ENCODE measurements around the gene TMEM184B. TPM values are rescaled to one million over a fixed set of nuclear protein-coding genes. Genes with fewer than 3 reads are reported as not detected.

The TMEM184B gene
- total RNA-seq, 1 experiment from 2014 or later = 54.2 TPM

- ATAC-seq = no peak
- no peaks in the 10 kb centered on the region for H3K9me3 ChIP-seq (ENCODE audit: control insufficient read depth, insufficient read depth, low read depth, low read length)
- CTCF ChIA-PET = no interaction called here
- no TSS peak for BruUV-seq (replicated peaks)
- H3K27me3 ChIP-seq (ENCODE audit: control insufficient read depth, insufficient read depth, low read length) = no peaks in the 10 kb centered on the region
- intact Hi-C loops (cut with micrococcal nuclease; ENCODE audit: unreplicated experiment) (no loop called here), in situ Hi-C loops (cut with HindIII; ENCODE audit: low pct_unique_long_range_greater_than_20kb, low sequenced_read_pairs) (no loop called here)
- H3K4me1 ChIP-seq (ENCODE audit: control insufficient read depth, insufficient read depth, low read length) = peaks cover 25% of the 10 kb centered on the region
- no peaks in the 10 kb centered on the region for H3K36me3 ChIP-seq (ENCODE audit: control insufficient read depth, insufficient read depth, low read length)
- no peak overlapping the region for H3K4me3 ChIP-seq (ENCODE audit: low read depth in 2 of 2, low read length in 2 of 2)
- no peak for TF ChIP-seq TCF7L2 (IDR thresholded peaks at IDR 0.05; ENCODE audit: low read depth, low read length)
- TF ChIP-seq POLR2AphosphoS5 (IDR thresholded peaks at IDR 0.05; ENCODE audit: low read depth, low read length) = no peak
- no peak for TF ChIP-seq REST (IDR thresholded peaks at IDR 0.05; ENCODE audit: insufficient read depth in 1 of 2, low read depth in 2 of 2, low read length in 1 of 2)
- no peak for DNase-seq (ENCODE audit: low read depth, low spot score)
- H3K27ac ChIP-seq (ENCODE audit: low read length) = no peak overlapping the region
- POLR2A ChIA-PET = no interaction called here
These were observed 57.4 kb downstream of the TMEM184B start for GRCh38 chr22:38215156-38216038.

- Histone ChIP-seq H3K36me3 (ENCODE audit: control insufficient read depth, insufficient read depth, low read length) (no peaks in the 10 kb centered on the region), H3K27me3 (ENCODE audit: control insufficient read depth, insufficient read depth, low read length) (no peaks in the 10 kb centered on the region), H3K9me3 (ENCODE audit: control insufficient read depth, insufficient read depth, low read depth, low read length) (no peaks in the 10 kb centered on the region), H3K4me3 (ENCODE audit: low read depth in 2 of 2, low read length in 2 of 2) (no peak overlapping the region), H3K27ac (ENCODE audit: low read length) (no peak overlapping the region), H3K4me1 (ENCODE audit: control insufficient read depth, insufficient read depth, low read length) (peaks cover 19% of the 10 kb centered on the region)
- in situ Hi-C loops (cut with HindIII; ENCODE audit: low pct_unique_long_range_greater_than_20kb, low sequenced_read_pairs) (no loop called here), intact Hi-C loops (cut with micrococcal nuclease; ENCODE audit: unreplicated experiment) (no loop called here)
- DNase-seq (ENCODE audit: low read depth, low spot score) = no peak
- ATAC-seq = no peak
- ChIA-PET CTCF (no interaction called here), POLR2A (no interaction called here)
- TF ChIP-seq SIN3A (IDR thresholded peaks at IDR 0.05; ENCODE audit: borderline replicate concordance, insufficient read depth, low read depth, low read length) (no peak), POLR2AphosphoS5 (IDR thresholded peaks at IDR 0.05; ENCODE audit: low read depth, low read length) (no peak), TCF7L2 (IDR thresholded peaks at IDR 0.05; ENCODE audit: low read depth, low read length) (no peak)
- BruUV-seq (replicated peaks) = no TSS peak
These were observed 58.3 kb downstream of the TMEM184B start for GRCh38 chr22:38214302-38215056.

GRCh38 chr22:38213990-38214301 lies 58.9 kb downstream of the TMEM184B start:
- H3K4me3 ChIP-seq (ENCODE audit: low read depth in 2 of 2, low read length in 2 of 2) = no peak overlapping the region
- ATAC-seq = no peak
- no peak for DNase-seq (ENCODE audit: low read depth, low spot score)
- POLR2A ChIA-PET = no interaction called here
- TF ChIP-seq REST (IDR thresholded peaks at IDR 0.05; ENCODE audit: insufficient read depth in 1 of 2, low read depth in 2 of 2, low read length in 1 of 2) (no peak), CTCF (IDR thresholded peaks at IDR 0.05) (no peak), TCF7L2 (IDR thresholded peaks at IDR 0.05; ENCODE audit: low read depth, low read length) (no peak), SIN3A (IDR thresholded peaks at IDR 0.05; ENCODE audit: borderline replicate concordance, insufficient read depth, low read depth, low read length) (no peak), POLR2AphosphoS5 (IDR thresholded peaks at IDR 0.05; ENCODE audit: low read depth, low read length) (no peak)
- no TSS peak for BruUV-seq (replicated peaks)
- no peaks in the 10 kb centered on the region for H3K9me3 ChIP-seq (ENCODE audit: control insufficient read depth, insufficient read depth, low read depth, low read length)
- CTCF ChIA-PET = no interaction called here
- intact Hi-C loops (cut with micrococcal nuclease; ENCODE audit: unreplicated experiment) (no loop called here), in situ Hi-C loops (cut with HindIII; ENCODE audit: low pct_unique_long_range_greater_than_20kb, low sequenced_read_pairs) (no loop called here)
- H3K4me1 ChIP-seq (ENCODE audit: control insufficient read depth, insufficient read depth, low read length) = peaks cover 13% of the 10 kb centered on the region
- H3K27me3 ChIP-seq (ENCODE audit: control insufficient read depth, insufficient read depth, low read length) = no peaks in the 10 kb centered on the region
- no peaks in the 10 kb centered on the region for H3K36me3 ChIP-seq (ENCODE audit: control insufficient read depth, insufficient read depth, low read length)
- H3K27ac ChIP-seq (ENCODE audit: low read length) = no peak overlapping the region

Measured in Panc1 (cell line).